Heart left ventricle (tissue), 13 donors: ENCODE data around the gene MYO7B.

Experiments used
- CTCF ChIP-seq, 12 donors: fragments of 200-600 bp; sonication (generic) in 4 of 12; IDR thresholded peaks; one replicate each; pipeline versions ENCODE4 v1.5.0 to v1.8.0; 2018 to 2022; ENCODE audit warnings: antibody characterized with exemption in 12 of 12, mild to moderate bottlenecking in 5 of 12
- POLR2A ChIP-seq, 2 donors: fragments of 450-650 bp; IDR thresholded peaks; one replicate each; pipeline ENCODE4 v1.6.1; 2017; ENCODE audit warnings: antibody characterized with exemption in 2 of 2, mild to moderate bottlenecking in 2 of 2, moderate library complexity in 2 of 2
- donor health status: ischemic (EF 13 %, LVEDD 7.1; RV severe dilation, severe dysfunction).
- donor health status: DM: no; HTN: yes; CAD: no.
- donor health status: DM: no; HTN: no; CAD: no.
- donor health status: ischemic (EF 25% LVEDD 6.9; RV normal size, moderate dysfunction).
- donor health status: ischemic (EF 25% LVEDD 5.7; RV mildly dilated, moderate dysfunction).
- donor health status: ischemic (EF 35%, LVEDD 5.7; RV mildly dilated, moderate dysfunction).
- donor health status: nonischemic (EF 11% LVEDD 7.7; RV severe dilation, severe dysfunction).
- donor health status: DM: yes; HTN: yes; CAD: no.
- donor health status: PGD.
- donor health status: ischemic (EF 29% LVEDD 5.4; RV normal size, mild dysfunction).
- donor health status: nonischemic (EF 23%, LVEDD 6.1; RV moderate dilation, normal function).

GRCh38 chr2:127559454-127559853, 24.0 kb downstream of the MYO7B start:
- TF ChIP-seq CTCF (IDR thresholded peaks at IDR 0.05) (no peak), POLR2A (IDR thresholded peaks at IDR 0.05) (no peak)
